Bronchial epithelial cell (primary cell): Measurements from ENCODE around the gene YIF1A. TPM values are rescaled to one million over a fixed set of nuclear protein-coding genes. Genes with fewer than 3 reads are reported as not detected.

Experiments used
- DNase-seq: peaks from one replicate; pipeline ENCODE4 v3.0.0-alpha.2; 2010; ENCODE audit warnings: low read depth
- FAIRE-seq: peaks from 2 replicates; lab custom pipeline; 2011; peaks lifted over from hg19 to GRCh38; lab: Jason Lieb, UNC
- H3K27me3 ChIP-seq: 2 replicates; pipeline ENCODE4 v1.5.1; 2011; ENCODE audit warnings: low read length; ENCODE audit not compliant: control insufficient read depth, insufficient read depth
- H3K36me3 ChIP-seq: 2 replicates; pipeline ENCODE4 v1.5.1; 2011; ENCODE audit warnings: low read length; ENCODE audit not compliant: control insufficient read depth, insufficient read depth
- H3K4me3 ChIP-seq: 2 replicates; pipeline ENCODE4 v1.5.1; 2011; ENCODE audit warnings: mild to moderate bottlenecking, low read depth, low read length, control low read depth
- total RNA-seq: library from RNA; depleted of rRNA; stranded (reverse); fragments of >200 nt; gene quantifications from 2 replicates; pipeline ENCODE4 v1.2.1, GENCODE V29; 2014
- TF ChIP-seq, protein P1 (sequence below): IDR thresholded peaks from 2 replicates; pipeline ENCODE4 v1.5.1; 2011; ENCODE audit warnings: mild to moderate bottlenecking, moderate library complexity, low read length, control low read depth, inconsistent platforms; ENCODE audit not compliant: insufficient read depth, severe bottlenecking

The YIF1A gene
- total RNA-seq, 1 donor from 2014 or later, result 231 TPM

DNA sequence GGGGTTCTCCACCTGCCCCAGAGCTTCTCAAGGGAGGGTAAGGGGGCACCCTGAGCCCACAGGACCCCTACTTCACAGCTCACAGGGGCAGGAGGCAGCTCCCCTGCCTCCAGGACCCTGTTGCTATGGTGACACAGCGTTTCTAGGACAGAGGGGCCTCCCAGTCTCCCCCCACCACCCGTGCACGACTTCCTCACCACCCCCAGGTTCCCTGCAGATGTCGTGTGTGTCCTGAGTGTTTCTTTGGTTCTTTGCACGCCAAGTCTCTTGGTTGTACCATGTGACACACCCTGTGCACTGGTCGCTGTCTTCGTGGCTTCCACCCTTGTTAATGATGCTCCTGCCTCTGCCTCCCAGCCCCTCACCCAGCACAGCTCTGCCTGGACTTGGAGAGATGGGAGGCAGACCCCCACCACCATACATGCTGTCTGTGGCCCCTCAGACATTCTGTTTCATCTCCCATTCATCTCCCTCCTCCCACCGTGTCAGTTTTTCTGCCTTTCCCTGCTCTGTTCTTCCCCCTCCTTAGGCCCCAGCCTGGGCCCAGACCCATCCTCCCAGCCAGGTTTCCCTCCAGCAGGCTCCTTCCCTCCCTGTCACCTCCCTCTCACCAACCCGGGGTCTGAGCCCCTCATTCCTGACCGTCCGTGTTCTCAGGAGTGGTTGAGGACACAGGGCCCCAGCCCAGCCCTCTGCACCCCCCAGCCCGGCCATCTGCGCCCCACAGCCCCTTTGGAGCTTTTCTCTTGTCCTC, 45.0 kb downstream of the YIF1A start:
- no peak for DNase-seq
- H3K36me3 ChIP-seq, result peaks cover 20% of the 10 kb centered on the region
- H3K27me3 ChIP-seq, result no peaks in the 10 kb centered on the region
- FAIRE-seq, result peak; percentile 60
- H3K4me3 ChIP-seq, result no peak overlapping the region
- TF ChIP-seq, protein P1, sequence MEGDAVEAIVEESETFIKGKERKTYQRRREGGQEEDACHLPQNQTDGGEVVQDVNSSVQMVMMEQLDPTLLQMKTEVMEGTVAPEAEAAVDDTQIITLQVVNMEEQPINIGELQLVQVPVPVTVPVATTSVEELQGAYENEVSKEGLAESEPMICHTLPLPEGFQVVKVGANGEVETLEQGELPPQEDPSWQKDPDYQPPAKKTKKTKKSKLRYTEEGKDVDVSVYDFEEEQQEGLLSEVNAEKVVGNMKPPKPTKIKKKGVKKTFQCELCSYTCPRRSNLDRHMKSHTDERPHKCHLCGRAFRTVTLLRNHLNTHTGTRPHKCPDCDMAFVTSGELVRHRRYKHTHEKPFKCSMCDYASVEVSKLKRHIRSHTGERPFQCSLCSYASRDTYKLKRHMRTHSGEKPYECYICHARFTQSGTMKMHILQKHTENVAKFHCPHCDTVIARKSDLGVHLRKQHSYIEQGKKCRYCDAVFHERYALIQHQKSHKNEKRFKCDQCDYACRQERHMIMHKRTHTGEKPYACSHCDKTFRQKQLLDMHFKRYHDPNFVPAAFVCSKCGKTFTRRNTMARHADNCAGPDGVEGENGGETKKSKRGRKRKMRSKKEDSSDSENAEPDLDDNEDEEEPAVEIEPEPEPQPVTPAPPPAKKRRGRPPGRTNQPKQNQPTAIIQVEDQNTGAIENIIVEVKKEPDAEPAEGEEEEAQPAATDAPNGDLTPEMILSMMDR, result no peak

DNA sequence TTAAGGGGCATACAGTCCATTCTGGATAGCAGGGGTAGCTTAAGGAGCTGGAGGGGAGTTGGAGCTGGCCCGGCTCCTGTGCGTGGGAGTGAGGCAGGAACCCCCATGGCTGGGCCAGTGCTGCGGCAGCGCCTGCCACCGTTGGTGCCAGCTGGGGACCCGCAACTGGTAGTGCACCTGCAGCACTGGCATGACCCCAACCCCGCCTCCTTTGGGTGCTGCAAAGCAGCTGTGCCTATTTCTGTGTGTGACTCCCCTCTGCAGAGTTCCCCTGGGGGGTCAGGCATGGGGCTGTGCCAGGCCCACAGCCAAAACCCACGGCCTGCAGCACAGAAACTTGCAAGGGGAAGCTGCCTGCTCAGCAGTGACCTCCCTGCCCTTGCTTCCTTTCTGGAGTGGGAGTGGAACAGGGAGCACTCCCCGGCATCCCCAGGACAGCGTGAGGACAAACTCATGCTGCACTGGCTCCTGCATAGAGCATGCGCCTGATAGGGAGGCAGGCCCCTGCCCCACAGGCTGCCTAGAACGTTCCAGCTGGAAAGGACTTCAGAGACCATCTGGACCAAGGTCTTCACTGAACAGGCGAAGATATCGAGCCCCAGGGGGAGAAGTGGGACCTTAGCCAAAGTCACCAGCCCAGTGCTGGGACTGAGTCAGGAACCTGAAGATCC, 46.7 kb downstream of the YIF1A start:
- no peak for DNase-seq
- H3K36me3 ChIP-seq, result peaks cover 25% of the 10 kb centered on the region

DNA sequence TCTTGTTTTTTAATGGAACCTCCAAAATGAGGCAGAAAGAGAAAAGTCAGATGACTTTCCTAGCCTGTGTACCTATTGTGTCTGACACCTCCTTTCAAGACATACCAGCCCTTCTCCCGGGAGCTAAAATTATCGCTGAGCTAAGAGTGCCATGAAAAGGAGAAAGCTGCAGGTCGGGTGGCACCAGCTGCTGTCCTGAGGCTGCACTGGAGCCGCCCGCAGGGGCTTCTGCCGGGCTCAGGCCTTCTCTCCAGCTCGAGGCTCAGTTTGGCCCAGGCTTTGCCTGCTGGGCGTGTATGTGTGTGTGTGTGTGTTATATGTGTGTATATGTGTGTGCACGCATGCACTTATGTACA, 48.2 kb downstream of the YIF1A start:
- FAIRE-seq, result no peak
- H3K36me3 ChIP-seq, result peaks cover 26% of the 10 kb centered on the region
- H3K27me3 ChIP-seq, result no peaks in the 10 kb centered on the region
- DNase-seq, result no peak
- no peak overlapping the region for H3K4me3 ChIP-seq
- TF ChIP-seq, protein P1, result no peak

More for the DNA sequence above, 46.7 kb downstream of the YIF1A start:
- TF ChIP-seq, protein P1, result no peak
- no peak overlapping the region for H3K4me3 ChIP-seq
- FAIRE-seq, result no peak
- H3K27me3 ChIP-seq, result no peaks in the 10 kb centered on the region

DNA sequence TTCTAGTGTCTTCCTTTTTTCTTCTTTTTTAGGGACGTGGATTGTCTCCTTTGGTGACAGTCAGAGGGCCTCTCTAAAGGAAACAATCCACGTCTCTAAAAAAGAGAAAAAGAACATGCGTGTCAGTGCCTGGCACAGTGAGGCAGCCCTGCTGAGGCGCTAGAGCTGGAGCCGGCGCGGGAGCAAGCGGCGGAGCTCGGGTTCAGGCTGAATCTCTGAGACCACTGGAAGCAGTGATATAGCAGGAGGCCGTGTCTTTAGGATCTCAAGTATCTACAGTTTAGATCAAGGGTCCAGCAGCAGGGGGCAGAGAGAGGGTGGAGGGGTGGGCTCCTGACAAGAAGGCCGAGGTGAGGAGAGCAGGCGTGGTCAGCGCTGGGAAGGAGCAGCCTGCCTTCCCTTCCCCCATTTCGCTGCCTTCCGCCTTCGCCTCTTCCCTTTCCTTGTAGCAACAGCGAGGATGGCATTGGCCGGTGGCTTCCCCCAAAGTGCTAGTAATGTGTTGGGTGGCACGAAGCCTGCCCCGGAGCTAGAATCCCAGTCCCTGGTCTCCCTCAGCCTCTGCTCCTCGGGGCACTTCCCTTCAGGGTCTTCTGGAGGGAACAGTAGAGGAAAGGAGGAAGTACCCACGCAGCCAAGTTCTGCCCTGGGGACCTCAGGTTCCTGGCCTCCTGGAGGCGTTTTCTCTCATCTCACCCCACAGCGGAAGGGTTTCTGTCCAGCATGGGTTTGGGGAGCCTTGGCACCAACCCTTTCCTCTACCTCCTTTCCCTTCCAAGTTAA, 48.8 kb downstream of the YIF1A start:
- no peak overlapping the region for H3K4me3 ChIP-seq
- TF ChIP-seq, protein P1, result no peak
- peaks cover 30% of the 10 kb centered on the region for H3K36me3 ChIP-seq
- no peak for DNase-seq
- H3K27me3 ChIP-seq, result no peaks in the 10 kb centered on the region
- FAIRE-seq, result no peak

DNA sequence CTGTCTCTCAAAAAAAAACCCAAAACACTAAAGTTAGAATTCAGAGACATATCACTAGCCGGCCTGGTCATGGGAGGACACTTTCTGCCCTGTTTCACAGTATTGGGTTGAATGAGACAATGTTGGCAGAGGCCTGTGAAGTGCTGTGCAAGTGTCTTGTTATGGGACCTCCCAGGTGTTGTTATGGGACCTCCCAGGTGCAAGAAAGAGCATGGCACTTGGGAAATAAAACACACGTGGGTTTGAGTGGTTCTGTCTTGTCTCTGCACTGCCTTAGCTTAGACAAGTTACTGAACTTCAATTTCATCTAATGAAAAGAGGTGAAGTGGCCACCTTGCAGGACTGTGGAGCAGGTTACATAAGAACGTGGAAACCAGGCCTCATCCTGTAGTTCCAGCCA, 49.4 kb downstream of the YIF1A start:
- H3K36me3 ChIP-seq, result peaks cover 32% of the 10 kb centered on the region
- TF ChIP-seq, protein P1, result no peak
- no peaks in the 10 kb centered on the region for H3K27me3 ChIP-seq
- H3K4me3 ChIP-seq, result no peak overlapping the region
- FAIRE-seq (peak; percentile 77), DNase-seq (no peak)
